Adrenal gland (tissue), 5 donors: ENCODE results near the gene MISP3.

ENCODE experiments used
- CTCF ChIP-seq, 6 experiments: fragments of 450-650 bp in 4 of 6; fragments of 200-600 bp in 2 of 6; sonication (generic) in 1 of 6; IDR thresholded peaks; 1 replicate in 5 of 6; 2 replicates in 1 of 6; pipeline versions ENCODE4 v1.5.1 to v1.8.0; 2016 to 2021; ENCODE audit warnings: antibody characterized with exemption in 6 of 6, mild to moderate bottlenecking in 2 of 6, moderate library complexity in 1 of 6
- POLR2A ChIP-seq, 2 donors: fragments of 450-650 bp; IDR thresholded peaks; one replicate each; pipeline ENCODE4 v1.6.1; 2017; ENCODE audit warnings: antibody characterized with exemption in 2 of 2, mild to moderate bottlenecking in 2 of 2, moderate library complexity in 1 of 2
- donor health status: DM: no; HTN: no; CAD: no.

DNA sequence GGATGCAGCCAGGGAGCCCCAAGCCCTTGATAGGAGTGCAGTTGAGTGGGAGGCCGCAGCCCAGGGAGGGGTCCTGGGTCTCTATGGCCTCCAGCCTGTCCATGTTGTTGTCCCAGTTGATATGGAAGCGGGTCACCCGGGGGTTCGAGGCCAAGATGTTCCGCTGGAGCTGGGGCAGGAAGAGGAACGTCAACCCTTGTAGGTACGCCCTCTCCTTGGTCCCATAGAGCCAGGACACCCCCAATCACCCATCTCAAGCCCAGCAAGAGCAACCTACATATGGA is 47.9 kb downstream of the MISP3 start:
- TF ChIP-seq CTCF (IDR thresholded peaks at IDR 0.05) (no peak), POLR2A (IDR thresholded peaks at IDR 0.05) (no peak)
